ENCODE results near the gene FKRP.

The FKRP gene

GRCh38 chr19:46806656-46807055 is 60.8 kb downstream of the FKRP start:
- no peak for TF ChIP-seq CTCF (IDR thresholded peaks at IDR 0.05; ENCODE audit: extremely low read depth, insufficient read depth, missing control alignments)
- no peak for DNase-seq (ENCODE audit: low spot score)
- in situ Hi-C loops (cut with MboI; ENCODE audit: low pct_unique_long_range_greater_than_20kb, low sequenced_read_pairs, unreplicated experiment) = no loop called here
